ENCODE results near the gene NRDC. TPM values are rescaled to one million over a fixed set of nuclear protein-coding genes. Genes with fewer than 3 reads are reported as not detected.

NRDC gene
- total and polyA plus RNA-seq, 7 experiments from 2014 or later = 58.5 to 194 (median 100) TPM

DNA sequence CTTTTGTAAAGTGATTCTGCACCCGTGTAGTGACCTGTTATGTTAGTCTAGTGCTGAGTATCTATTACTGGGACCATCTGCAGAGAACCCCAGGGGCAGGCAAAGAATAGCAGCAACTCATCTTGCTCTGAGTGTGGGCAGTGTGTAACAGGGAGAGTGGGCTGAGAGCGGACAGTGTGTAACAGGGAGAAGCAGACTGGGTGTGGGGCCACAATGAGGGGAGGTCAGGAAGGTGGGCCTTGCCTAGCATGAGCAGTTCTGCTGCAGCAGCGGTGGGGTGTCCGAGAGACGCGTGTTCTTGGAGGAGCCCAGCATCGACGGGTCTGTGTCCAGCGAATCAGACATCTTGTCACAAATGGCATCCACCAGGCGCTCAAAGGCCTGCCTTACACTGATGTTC lies 41.2 kb upstream of the NRDC start:
- no peaks in the 10 kb centered on the region for H3K4me1 ChIP-seq (ENCODE audit: control insufficient read depth in 2 of 2, insufficient read depth in 2 of 2, low read length in 2 of 2)
- H3K36me3 Mint-ChIP-seq = no peaks in the 10 kb centered on the region
- no peaks in the 10 kb centered on the region for H3K9me3 ChIP-seq (ENCODE audit: control insufficient read depth in 2 of 3, low read length in 3 of 3)
- H3K27me3 ChIP-seq (ENCODE audit: control insufficient read depth in 2 of 2, insufficient read depth in 2 of 2, low read length in 2 of 2) = no peaks in the 10 kb centered on the region
- H3K27ac ChIP-seq (ENCODE audit: low read depth, low read length) = no peak overlapping the region
- ChIA-PET CTCF (no interaction called here), POLR2A (no interaction called here)
- H3K9me3 Mint-ChIP-seq = no peaks in the 10 kb centered on the region
- intact Hi-C loops (cut with micrococcal nuclease) = no loop called here
- DNase-seq (no peak), ATAC-seq (no peak)
- H3K4me3 ChIP-seq (ENCODE audit: low read length) = no peak overlapping the region
- no peaks in the 10 kb centered on the region for H3K4me1 Mint-ChIP-seq
- no peaks in the 10 kb centered on the region for H3K36me3 ChIP-seq (ENCODE audit: control insufficient read depth in 2 of 3, insufficient read depth in 3 of 3, low read length in 3 of 3)
- no peak overlapping the region for H3K4me3 Mint-ChIP-seq
- peaks cover 0 to 28% (median 13%) of the 10 kb centered on the region in 5 donors for H3K27me3 Mint-ChIP-seq
- H3K27ac Mint-ChIP-seq = no peak overlapping the region

DNA sequence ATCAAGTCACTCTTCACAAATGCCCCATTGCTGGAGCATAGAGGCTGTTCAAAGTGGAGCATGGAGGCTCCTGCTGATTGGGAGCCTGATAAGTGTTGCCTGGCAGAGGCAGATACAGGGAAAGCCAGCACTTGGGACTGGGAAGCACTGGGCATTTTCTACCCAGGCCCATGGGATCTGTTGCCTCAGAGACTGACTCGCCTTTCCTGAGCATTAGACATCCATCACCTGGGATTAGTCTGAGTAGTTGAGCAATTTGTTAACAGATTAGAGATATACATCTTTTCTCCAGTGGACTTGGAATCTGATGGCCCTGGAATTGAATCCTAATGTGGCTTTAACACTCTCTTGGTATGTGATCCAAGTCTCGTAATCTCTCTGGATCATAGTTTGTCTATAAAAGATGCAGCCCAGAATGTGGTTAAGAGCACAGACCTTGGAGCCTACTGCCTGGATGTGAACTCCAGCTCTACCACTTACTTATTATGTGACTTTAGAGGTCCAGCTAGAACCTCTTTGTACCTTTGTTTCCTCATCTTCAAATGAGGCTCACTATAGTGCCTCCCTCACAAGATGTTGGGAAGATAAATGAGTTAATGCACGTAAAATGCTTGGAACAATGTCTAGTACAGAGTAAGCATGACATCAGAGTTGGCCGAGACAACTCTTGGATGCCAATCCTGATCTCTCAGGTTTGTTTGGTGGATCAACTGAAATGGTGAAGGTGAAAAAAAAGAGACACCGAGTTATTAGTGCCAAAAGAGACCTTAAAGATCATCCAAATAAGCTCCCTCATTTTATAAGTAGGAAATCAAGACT lies 38.3 kb upstream of the NRDC start:
- no peaks in the 10 kb centered on the region for H3K36me3 Mint-ChIP-seq
- H3K4me3 ChIP-seq (ENCODE audit: low read length) = no peak overlapping the region
- H3K9me3 ChIP-seq (ENCODE audit: control insufficient read depth in 2 of 3, low read length in 3 of 3) = no peaks in the 10 kb centered on the region
- H3K36me3 ChIP-seq (ENCODE audit: control insufficient read depth in 2 of 3, insufficient read depth in 3 of 3, low read length in 3 of 3) = no peaks in the 10 kb centered on the region
- H3K27me3 Mint-ChIP-seq = peaks cover 4 to 27% (median 13%) of the 10 kb centered on the region in 5 donors
- POLR2A ChIA-PET = no interaction called here
- no peak overlapping the region for H3K27ac ChIP-seq (ENCODE audit: low read depth, low read length)
- intact Hi-C loops (cut with micrococcal nuclease) = no loop called here
- H3K4me1 ChIP-seq (ENCODE audit: control insufficient read depth in 2 of 2, insufficient read depth in 2 of 2, low read length in 2 of 2) = no peaks in the 10 kb centered on the region
- H3K27ac Mint-ChIP-seq = no peak overlapping the region
- DNase-seq (no peak), ATAC-seq (no peak)
- H3K27me3 ChIP-seq (ENCODE audit: control insufficient read depth in 2 of 2, insufficient read depth in 2 of 2, low read length in 2 of 2) = no peaks in the 10 kb centered on the region
- H3K4me3 Mint-ChIP-seq = no peak overlapping the region
- H3K9me3 Mint-ChIP-seq = no peaks in the 10 kb centered on the region
- no peaks in the 10 kb centered on the region for H3K4me1 Mint-ChIP-seq
- CTCF ChIA-PET = interaction anchor here (0.6 kb wide), 1 partner anchor 249 kb away, joined by 4 read pairs; no protein-coding TSS in a partner anchor

DNA sequence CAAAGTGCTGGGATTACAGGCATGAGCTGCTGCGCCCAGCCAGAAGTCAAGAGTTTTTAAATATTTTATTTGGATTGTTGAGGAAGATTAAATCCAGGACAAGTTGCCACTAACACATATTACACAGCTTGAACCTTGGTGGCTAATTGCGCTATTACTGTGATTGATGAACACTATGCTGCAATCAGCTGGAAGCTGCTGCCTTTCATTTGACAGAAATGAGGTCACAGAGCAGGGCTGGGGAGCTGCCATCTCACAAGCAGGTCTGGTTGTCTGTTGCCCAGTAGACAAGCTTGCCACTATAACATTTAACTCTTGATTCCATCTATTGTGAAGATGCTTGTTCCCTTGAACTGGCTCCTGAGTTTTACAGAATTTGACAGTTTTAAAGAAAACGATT lies 37.4 kb upstream of the NRDC start:
- no peak overlapping the region for H3K27ac Mint-ChIP-seq
- H3K4me1 Mint-ChIP-seq = no peaks in the 10 kb centered on the region
- CTCF ChIA-PET = no interaction called here
- no peak overlapping the region for H3K27ac ChIP-seq (ENCODE audit: low read depth, low read length)
- no peak overlapping the region for H3K4me3 ChIP-seq (ENCODE audit: low read length)
- H3K36me3 ChIP-seq (ENCODE audit: control insufficient read depth in 2 of 3, insufficient read depth in 3 of 3, low read length in 3 of 3) = no peaks in the 10 kb centered on the region
- H3K9me3 ChIP-seq (ENCODE audit: control insufficient read depth in 2 of 3, low read length in 3 of 3) = no peaks in the 10 kb centered on the region
- H3K9me3 Mint-ChIP-seq = no peaks in the 10 kb centered on the region
- DNase-seq = no peak
- no peaks in the 10 kb centered on the region for H3K27me3 ChIP-seq (ENCODE audit: control insufficient read depth in 2 of 2, insufficient read depth in 2 of 2, low read length in 2 of 2)
- intact Hi-C loops (cut with micrococcal nuclease) = no loop called here
- no peaks in the 10 kb centered on the region for H3K4me1 ChIP-seq (ENCODE audit: control insufficient read depth in 2 of 2, insufficient read depth in 2 of 2, low read length in 2 of 2)
- ATAC-seq = no peak
- POLR2A ChIA-PET = no interaction called here
- H3K4me3 Mint-ChIP-seq = no peak overlapping the region
- H3K36me3 Mint-ChIP-seq = no peaks in the 10 kb centered on the region
- peaks cover 4 to 25% (median 7%) of the 10 kb centered on the region in 5 donors for H3K27me3 Mint-ChIP-seq

DNA sequence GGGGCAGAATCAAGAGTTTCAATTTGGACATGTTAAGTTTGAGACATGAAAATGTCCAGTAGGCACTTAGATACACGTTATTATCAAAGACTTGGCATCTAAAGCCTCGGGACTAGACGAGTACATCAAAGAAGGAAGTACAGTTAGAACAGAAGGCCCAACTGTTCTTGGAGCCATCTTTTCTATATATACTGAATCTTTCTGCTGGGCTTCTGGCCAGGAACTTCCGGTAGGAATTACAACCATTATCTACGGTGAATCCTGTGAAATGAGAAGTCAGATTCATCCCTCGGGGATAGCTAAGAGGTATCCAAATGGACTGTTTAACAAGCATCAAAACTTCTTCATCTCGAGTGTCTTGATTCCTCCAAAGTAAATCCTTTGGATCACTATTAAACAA lies 34.4 kb upstream of the NRDC start:
- CTCF ChIA-PET = no interaction called here
- Histone ChIP-seq H3K36me3 (ENCODE audit: control insufficient read depth in 2 of 3, insufficient read depth in 3 of 3, low read length in 3 of 3) (no peaks in the 10 kb centered on the region), H3K27ac (ENCODE audit: low read depth, low read length) (no peak overlapping the region), H3K27me3 (ENCODE audit: control insufficient read depth in 2 of 2, insufficient read depth in 2 of 2, low read length in 2 of 2) (no peaks in the 10 kb centered on the region), H3K4me1 (ENCODE audit: control insufficient read depth in 2 of 2, insufficient read depth in 2 of 2, low read length in 2 of 2) (no peaks in the 10 kb centered on the region), H3K4me3 (ENCODE audit: low read length) (no peak overlapping the region), H3K9me3 (ENCODE audit: control insufficient read depth in 2 of 3, low read length in 3 of 3) (no peaks in the 10 kb centered on the region)
- Mint-ChIP-seq H3K4me3 (no peak overlapping the region), H3K9me3 (peaks cover 0 to under 1% (median 0%) of the 10 kb centered on the region in 11 donors), H3K27ac (no peak overlapping the region), H3K4me1 (no peaks in the 10 kb centered on the region), H3K36me3 (no peaks in the 10 kb centered on the region), H3K27me3 (peaks cover 0 to 21% (median 4%) of the 10 kb centered on the region in 5 donors)
- ATAC-seq = no peak
- intact Hi-C loops (cut with micrococcal nuclease) = no loop called here
- no peak for DNase-seq
- POLR2A ChIA-PET = no interaction called here

DNA sequence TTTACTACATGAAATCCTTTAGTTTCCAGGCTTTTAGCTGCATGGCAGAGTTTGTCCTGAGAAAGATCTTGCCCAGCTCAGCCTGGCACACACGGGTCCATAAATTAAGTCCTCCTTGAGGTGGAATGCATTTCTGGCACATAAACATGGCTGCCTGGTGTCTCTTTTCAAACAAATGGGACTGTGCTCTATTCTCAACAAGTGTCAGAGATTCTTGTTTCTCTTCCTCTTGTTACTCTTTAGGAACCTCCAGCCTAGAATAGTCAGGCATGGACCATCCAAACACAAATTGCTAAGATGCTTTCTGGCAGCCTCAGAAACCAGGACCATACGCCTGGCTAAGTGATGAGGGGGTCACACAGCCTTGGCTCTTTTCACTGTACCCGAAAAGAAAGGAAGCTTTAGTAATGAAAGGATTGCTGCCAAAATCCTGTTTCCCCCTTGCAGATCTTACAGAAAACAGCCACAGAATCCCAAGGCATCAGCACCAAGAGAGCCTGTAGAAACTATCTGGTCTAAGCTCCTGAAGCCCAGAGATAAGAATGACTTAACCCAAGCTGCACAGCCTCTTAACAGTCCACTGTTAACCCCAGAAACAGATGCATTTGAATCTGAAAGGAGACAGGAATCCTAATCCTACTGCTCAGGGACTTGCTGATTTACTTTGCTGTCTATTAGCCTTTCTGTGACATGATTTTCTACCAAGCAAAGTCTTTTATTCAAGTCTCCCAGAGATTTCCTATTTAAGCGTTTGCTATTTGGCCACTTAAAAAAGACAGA lies 31.9 kb upstream of the NRDC start:
- Histone ChIP-seq H3K27me3 (ENCODE audit: control insufficient read depth in 2 of 2, insufficient read depth in 2 of 2, low read length in 2 of 2) (no peaks in the 10 kb centered on the region), H3K9me3 (ENCODE audit: control insufficient read depth in 2 of 3, low read length in 3 of 3) (peaks cover 0 to 4% (median 0%) of the 10 kb centered on the region in 3 experiments), H3K36me3 (ENCODE audit: control insufficient read depth in 2 of 3, insufficient read depth in 3 of 3, low read length in 3 of 3) (no peaks in the 10 kb centered on the region), H3K4me3 (ENCODE audit: low read length) (no peak overlapping the region), H3K4me1 (ENCODE audit: control insufficient read depth in 2 of 2, insufficient read depth in 2 of 2, low read length in 2 of 2) (no peaks in the 10 kb centered on the region), H3K27ac (ENCODE audit: low read depth, low read length) (no peak overlapping the region)
- H3K9me3 Mint-ChIP-seq = peaks cover 0 to 17% (median 6%) of the 10 kb centered on the region in 11 donors
- intact Hi-C loops (cut with micrococcal nuclease) = no loop called here
- DNase-seq (no peak), ATAC-seq (no peak)
- H3K4me1 Mint-ChIP-seq = peaks cover 0 to 12% (median 8%) of the 10 kb centered on the region in 7 donors
- H3K27ac Mint-ChIP-seq = no peak overlapping the region
- ChIA-PET CTCF (interaction anchor here (0.9 kb wide), 1 partner anchor 13 kb away, joined by 3 read pairs; no protein-coding TSS in a partner anchor), POLR2A (no interaction called here)
- H3K27me3 Mint-ChIP-seq = peaks cover 0 to 20% (median 16%) of the 10 kb centered on the region in 5 donors
- peaks cover 0 to 4% (median 0%) of the 10 kb centered on the region in 5 donors for H3K36me3 Mint-ChIP-seq
- no peak overlapping the region for H3K4me3 Mint-ChIP-seq

DNA sequence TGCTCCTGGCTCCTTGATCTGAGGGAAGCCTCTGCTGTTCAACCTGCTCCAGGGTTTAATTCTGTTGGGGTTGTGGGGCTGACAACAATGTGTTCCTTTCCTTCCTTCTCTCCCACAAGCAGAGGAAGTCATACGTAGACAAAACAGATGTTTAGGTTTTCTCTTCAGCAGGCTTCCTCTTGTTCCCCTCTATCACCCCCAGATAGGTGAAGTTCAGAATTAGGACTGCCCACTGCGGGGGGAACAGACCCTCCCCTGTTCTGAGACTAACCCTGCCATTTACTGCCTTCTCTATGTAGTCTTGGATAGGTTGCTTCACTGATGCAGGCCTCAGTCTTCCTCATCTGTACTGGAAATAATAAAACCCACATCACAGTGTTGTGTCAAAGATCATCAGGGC lies 30.0 kb upstream of the NRDC start:
- Mint-ChIP-seq H3K36me3 (peaks cover 0 to 4% (median 0%) of the 10 kb centered on the region in 5 donors), H3K27ac (peak overlapping the region in 1 of 9 donors; percentile 46), H3K27me3 (peaks cover 0 to 18% (median 16%) of the 10 kb centered on the region in 5 donors), H3K4me3 (no peak overlapping the region), H3K4me1 (peaks cover 0 to 12% (median 8%) of the 10 kb centered on the region in 7 donors), H3K9me3 (peaks cover 0 to 17% (median 6%) of the 10 kb centered on the region in 11 donors)
- no peak for ATAC-seq
- H3K4me1 ChIP-seq (ENCODE audit: control insufficient read depth in 2 of 2, insufficient read depth in 2 of 2, low read length in 2 of 2) = no peaks in the 10 kb centered on the region
- H3K27ac ChIP-seq (ENCODE audit: low read depth, low read length) = no peak overlapping the region
- H3K36me3 ChIP-seq (ENCODE audit: control insufficient read depth in 2 of 3, insufficient read depth in 3 of 3, low read length in 3 of 3) = no peaks in the 10 kb centered on the region
- peaks cover 0 to 4% (median 0%) of the 10 kb centered on the region in 3 experiments for H3K9me3 ChIP-seq (ENCODE audit: control insufficient read depth in 2 of 3, low read length in 3 of 3)
- ChIA-PET CTCF (no interaction called here), POLR2A (interaction anchor here (0.7 kb wide), 1 partner anchor 126 kb away, joined by 4 read pairs; no protein-coding TSS in a partner anchor)
- H3K4me3 ChIP-seq (ENCODE audit: low read length) = no peak overlapping the region
- DNase-seq = no peak
- intact Hi-C loops (cut with micrococcal nuclease) = no loop called here
- H3K27me3 ChIP-seq (ENCODE audit: control insufficient read depth in 2 of 2, insufficient read depth in 2 of 2, low read length in 2 of 2) = no peaks in the 10 kb centered on the region

All from naive thymus-derived CD4-positive, alpha-beta T cell (primary cell).